Eye (tissue), 1 donor: ENCODE measurements around the gene TRIM28.
"Not testable (repeated sequence)": the region's sequence is repeated elsewhere in the genome, so short reads cannot be mapped to it uniquely, and the experiment has no call there.

Experiments used
- DNase-seq: peaks from one replicate; pipeline ENCODE4 v3.0.0-alpha.2; 2015

Gene TRIM28

DNA sequence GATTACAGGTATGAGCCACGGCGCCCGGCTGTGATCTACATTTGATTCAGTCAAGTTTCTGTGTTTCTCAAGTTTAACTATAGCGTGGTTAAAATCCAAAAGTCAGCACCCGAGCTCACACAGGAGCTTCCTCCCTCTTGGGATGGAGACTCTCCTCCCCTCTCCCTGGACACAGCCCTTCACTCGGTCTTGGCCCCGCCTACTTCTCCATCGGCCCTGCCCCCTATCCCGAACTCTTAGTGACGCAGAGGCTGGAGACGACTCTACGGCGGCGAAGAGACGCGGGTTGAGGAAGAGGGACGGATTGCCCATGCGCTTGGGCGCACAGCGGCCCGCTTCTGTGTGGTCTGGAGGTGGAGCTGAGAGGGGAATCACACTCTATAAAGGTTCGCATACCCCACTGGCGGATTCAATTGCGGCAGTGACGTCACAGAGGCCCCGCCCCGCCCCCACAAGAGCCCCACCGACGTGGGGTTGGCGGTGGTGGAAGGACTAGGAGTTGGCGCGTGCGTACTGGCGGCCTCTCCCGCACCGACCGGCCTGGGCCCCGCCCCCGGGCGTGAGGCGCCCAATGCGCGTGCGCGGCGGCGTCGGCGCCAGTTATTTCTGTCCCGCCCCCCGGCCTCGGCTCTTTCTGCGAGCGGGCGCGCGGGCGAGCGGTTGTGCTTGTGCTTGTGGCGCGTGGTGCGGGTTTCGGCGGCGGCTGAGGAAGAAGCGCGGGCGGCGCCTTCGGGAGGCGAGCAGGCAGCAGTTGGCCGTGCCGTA is at the start of gene TRIM28:
TSS of gene TRIM28 (plus strand) at position 239 of the 765 bp plus-strand sequence. CDS start 694 bp downstream, outside the sequence.
- DNase-seq = peak; percentile 99

GRCh38 chr19:58497634-58498170 is 46.2 kb upstream of the TRIM28 start:
- DNase-seq = no peak

DNA sequence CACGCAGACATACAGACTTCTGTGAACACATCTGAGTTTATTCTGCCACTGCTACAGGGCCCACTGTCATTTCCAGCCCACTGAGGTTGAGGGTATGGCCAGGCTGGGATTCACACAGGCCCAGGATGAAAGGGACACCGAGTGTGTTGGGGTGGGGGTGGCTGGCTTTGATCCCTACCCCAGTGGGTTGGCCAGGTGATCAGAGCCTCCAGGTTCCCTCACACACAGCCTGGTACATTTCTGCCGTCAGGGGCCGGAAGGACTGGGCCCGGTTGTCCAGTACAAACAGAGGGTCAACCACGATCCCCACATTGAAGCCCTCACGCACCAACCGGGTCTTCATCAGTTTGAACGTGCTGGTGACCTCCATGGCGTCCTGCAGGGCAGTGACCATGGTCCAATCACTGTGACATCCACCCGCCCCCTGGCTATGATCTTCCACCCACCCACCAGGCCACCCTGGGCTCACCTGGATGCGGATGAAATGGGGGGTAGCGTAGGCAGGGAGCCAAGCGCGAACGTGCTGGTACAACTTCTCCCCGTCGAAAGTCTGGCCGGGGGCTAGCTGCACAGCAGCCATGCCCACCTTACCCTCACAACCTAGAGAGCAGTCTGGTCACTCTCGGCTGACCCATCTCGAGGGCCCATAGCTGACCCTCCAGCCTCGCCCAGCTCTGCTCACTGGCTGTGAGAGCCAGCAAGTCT is 45.4 kb upstream of the TRIM28 start:
- no peak for DNase-seq

GRCh38 chr19:58499021-58499927 is 44.6 kb upstream of the TRIM28 start:
- DNase-seq = peak; percentile 99

- no peak for DNase-seq
These were observed 43.6 kb upstream of the TRIM28 start for GRCh38 chr19:58500242-58500641.

DNA sequence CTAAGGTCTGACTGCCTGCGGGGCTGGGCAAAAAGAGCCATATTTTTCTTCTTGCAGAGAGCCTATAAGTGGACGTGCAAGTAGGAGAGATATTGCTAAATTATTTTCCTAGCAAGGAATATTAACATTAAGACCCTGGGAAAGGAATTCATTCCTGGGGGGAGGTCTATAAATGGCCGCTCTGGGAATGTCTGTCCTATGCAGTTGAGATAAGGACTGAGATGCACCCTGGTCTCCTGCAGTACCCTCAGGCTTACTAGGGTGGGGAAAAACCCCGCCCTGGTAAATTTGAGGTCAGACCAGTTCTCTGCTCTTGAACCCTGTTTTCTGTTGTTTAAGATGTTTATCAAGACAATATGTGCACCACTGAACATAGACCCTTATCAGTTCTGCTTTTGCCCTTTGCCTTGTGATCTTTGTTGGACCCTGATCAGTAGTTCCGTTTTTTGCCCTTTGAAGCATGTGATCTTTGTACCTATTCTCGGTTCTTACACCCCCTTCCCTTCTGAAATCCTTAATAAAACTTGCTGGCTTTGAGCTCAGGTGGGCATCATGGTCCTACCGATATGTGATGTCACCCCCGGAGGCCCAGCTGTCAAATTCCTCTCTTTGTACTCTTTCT is 36.2 kb upstream of the TRIM28 start:
- DNase-seq = not testable (repeated sequence)

DNA sequence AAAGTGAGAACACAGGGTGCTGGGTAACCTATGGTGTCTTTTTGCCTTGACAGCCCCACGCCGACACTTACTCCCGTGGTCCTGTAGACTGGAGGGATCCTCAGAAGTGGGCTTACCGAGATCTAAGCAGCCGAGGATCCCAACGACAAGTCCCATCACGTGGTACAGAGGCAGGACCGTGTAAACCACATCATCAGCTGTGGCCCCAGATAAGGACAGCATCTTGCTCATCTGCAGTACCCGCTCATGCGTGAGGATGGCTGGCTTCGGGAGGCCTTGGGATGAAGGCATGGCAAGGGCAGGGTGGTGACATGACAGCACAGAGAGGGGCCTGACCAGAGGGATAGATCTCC is 34.2 kb upstream of the TRIM28 start:
- DNase-seq = no peak

DNA sequence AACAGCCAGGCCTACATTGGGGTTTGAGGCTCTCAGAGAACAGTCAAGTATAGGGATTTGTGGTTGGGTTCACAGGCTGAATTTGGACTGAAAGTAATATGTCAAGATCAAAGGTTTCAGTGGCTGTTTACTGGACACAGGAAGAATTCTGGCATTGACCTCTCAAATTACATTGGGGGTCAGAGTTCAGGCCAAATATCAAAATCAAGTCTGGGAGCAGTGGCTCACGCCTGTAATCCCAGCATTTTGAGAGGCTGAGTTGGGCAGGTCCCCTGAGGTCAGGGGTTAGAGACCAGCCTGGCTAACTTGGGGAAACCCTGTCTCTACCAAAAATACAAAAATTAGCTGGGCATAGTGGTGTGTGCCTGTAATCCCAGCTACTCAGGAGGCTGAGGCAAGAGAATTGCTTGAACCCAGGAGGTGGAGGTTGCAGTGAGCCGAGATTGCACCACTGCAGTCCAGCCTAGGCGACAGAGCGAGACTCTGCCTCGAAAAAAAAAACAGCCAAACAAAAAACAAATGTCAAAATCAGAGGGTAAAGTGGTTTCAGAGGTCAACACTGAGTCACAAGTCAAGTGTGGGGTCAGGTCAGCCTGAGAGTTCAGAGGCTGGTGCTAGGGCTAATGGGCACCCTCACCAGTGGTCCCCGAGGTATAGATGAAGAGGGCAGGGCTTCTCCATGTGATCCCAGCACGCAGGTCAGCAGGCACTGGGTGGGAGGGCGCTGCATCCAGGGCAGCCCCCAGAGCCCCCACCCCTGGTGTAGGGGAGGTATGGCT is 33.6 kb upstream of the TRIM28 start:
- DNase-seq = no peak

GRCh38 chr19:58511353-58512208 is 32.3 kb upstream of the TRIM28 start, which contains the start of gene SLC27A5:
Gene SLC27A5, minus strand, starts transcription at chr19:58511992. Its CDS starts 37 bp downstream, at chr19:58511955.
- DNase-seq = no peak

- DNase-seq = no peak
These were observed 30.6 kb upstream of the TRIM28 start for GRCh38 chr19:58513213-58513693.

DNA sequence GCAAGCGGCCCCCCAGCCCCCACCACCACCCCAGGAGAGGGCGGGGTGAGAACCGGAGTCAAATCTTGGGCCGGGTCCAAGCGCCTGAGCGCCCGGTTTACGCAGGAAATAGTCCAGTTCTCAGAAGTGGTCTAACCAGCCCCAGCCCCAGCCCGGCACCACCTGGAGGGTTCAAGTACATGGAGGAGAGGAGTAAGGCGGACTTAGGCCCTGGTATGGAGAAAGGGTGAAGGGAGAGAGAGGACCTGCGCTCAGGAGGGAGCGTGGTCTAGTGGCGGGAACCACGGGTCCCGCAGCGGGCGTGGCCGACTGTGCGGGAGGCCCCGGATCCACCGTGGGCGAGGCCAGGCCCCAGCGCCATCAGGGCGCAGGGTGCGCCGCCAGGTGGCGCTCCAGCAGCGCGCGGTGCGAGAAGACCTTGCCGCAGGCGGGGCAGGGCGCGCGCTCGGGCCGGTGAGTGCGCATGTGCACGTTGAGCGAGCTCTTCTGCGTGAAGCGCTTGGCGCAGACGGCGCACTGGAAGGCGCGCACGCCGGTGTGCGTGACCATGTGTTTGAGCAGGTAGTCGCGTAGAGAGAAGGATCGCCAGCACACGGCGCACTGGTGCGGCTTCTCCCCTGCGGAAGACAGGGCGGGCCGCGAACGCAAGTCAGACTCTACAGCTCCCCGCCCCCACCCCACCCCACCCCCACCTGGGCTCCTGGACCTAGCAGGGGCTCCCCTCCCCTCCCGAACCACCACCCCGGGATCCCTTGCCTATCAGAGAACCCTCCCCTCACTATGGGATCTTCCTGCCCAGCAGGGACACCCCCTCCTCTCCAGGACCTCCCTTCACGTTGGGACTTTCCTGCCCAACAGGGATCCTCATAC is 29.9 kb upstream of the TRIM28 start:
- DNase-seq = peak; percentile 96

DNA sequence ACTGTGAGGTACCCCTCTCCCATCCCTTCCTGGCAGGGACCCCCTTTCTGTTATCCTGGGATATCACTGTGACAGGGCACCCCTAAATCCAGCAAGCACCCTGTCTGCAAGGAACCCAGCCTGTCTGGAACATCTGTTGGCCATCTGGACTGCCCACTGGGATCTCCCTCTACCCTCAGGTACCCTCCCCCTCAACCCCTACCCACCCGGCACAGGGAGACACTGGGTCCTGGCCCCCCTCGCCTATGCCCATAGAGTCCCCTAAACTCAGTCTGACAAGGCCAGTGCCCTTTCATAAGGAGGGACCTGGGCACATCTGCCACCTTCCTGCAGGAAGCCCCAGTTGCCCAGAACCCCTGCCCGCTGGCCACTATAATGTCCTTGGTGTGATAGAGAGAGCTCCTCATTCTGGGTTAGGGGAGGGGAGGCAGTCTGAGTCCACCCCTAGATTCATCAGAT is 29.3 kb upstream of the TRIM28 start:
- no peak for DNase-seq

DNA sequence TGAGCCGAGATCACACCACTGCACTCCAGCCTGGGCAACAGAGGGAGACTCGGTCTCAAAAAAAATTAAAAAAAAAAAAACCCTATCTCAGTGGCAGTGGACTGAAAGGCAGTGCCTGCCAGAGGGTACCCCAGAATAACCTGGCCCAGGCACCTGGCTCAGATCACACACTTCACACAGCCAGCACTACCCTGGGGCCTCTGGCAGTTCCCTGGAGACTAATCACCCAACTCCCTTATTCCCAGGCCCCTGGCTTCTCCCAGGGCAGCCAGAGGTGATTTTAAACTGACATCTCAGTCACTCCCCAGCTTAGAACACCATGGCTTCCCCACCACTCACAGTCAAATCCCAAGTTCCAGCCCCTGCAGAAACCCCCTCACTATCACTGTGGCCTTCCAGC is 28.6 kb upstream of the TRIM28 start:
- DNase-seq = no peak

GRCh38 chr19:58516246-58516836 is 27.5 kb upstream of the TRIM28 start:
- no peak for DNase-seq

- no peak for DNase-seq
These were observed 26.7 kb upstream of the TRIM28 start for GRCh38 chr19:58516964-58517833.

- no peak for DNase-seq
These were observed 25.4 kb upstream of the TRIM28 start for GRCh38 chr19:58518256-58519086.

- DNase-seq = peak; percentile 92
These were observed 24.8 kb upstream of the TRIM28 start for GRCh38 chr19:58519087-58519354.
